GM19023 (cell line): Measurements from ENCODE around the gene UBE4B.

Experiments
- ATAC-seq: cut with Tn5 transposase; IDR thresholded peaks from one replicate; pipeline ENCODE4 v1.9.1; 2021; ENCODE audit warnings: mild to moderate bottlenecking, moderate library complexity; ENCODE audit not compliant: unreplicated experiment

Gene UBE4B

GRCh38 chr1:10108948-10109708 is 76.4 kb downstream of the UBE4B start:
- no peak for ATAC-seq

DNA sequence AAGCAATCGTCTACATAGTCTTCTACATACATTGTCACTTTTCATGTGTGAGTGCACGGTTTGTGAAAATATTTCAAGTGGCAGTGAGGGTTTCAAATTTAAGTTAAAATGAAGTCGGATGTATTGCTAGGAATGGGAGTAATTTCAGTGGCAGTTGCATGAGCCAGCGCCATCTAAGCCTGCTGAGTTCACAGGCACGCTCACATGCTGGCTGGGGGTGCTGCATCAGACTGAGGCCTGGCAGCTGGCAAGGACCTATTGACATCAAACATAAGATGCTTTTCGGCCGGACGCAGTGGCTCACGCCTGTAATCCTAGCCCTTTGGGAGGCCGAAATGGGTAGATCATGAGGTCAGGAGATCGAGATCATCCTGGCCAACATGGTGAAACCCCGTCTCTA is 80.7 kb downstream of the UBE4B start:
- ATAC-seq = no peak

DNA sequence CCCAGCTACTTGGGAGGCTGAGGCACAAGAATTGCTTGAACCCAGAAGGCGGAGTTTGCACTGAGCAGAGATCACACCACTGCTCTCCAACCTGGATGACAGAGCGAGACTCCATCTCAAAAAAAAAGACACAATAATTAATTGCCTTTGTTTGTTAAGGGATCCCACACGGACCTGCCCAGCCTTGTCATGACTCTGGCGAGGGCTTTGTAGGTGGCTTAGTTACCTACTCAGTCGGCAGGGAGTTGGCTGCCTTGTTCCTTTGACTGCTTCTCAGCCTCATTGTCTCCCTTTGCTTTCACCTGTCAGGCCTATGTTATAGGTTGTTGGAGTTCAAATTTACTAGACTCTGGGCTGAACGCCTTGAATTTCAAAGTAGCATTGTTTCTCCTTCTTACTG is 82.0 kb downstream of the UBE4B start:
- ATAC-seq = no peak

- ATAC-seq = no peak
These were observed 84.4 kb downstream of the UBE4B start for GRCh38 chr1:10117132-10117531.

- ATAC-seq = no peak
These were observed 85.1 kb downstream of the UBE4B start for GRCh38 chr1:10117865-10118264.

DNA sequence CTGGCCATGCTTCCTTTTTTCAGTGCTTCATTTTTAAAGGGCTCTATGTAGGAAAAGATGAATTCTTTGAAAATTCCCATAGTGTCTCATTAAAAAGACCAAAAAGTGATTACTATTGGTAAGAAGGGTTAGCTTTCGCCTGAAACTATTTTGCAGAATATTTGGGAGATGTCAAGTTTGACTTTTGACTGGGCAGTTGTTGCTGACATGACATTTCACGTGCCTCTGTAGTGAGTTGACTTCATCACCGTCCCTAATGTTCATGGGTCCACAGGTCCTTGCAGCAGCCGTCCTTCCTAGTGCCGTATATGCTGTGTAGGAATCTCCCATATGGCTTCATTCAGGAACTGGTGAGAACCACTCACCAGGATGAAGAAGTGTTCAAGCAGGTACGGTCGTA is 88.9 kb downstream of the UBE4B start:
- ATAC-seq = no peak

GRCh38 chr1:10122926-10123325 is 90.2 kb downstream of the UBE4B start:
- ATAC-seq = no peak

- no peak for ATAC-seq
These were observed 95.5 kb downstream of the UBE4B start for GRCh38 chr1:10128101-10128765.

DNA sequence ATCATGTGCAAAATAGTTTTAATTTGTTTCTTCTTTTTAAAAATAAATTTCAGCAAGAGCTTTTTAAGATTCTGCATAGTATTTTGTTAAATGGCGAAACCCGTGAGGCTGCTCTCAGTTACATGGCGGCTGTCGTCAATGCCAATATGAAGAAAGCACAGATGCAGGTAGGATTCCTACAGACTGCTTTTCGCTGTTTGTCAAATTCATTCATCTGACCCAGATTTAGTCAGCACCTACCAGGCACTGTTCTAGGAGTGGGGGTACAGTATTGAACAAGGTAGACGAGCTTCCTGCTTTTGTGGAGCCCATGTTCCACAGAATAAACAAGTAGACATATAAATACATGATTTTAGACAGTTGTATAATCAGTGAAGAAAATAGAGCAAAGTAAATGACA is 99.6 kb downstream of the UBE4B start:
- ATAC-seq = no peak

DNA sequence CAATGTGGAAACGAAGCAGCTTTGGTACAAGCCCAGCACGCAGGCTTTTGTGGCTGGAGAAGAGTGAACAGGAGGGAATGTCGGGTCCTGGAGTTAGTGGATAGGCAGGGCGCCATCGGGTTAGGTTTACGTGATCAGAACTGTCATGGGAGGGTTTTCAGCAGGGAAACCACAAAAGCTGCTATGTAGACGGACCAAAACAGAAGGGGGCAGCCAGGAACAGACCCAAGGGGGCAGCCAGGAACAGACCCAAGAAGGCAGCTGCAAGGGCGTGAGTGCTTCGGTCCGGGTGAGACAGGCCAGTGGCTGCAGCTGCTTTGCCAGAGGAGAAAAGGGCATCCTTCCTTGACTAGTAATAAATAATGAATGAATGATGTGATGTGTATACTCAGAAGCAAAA is 100.1 kb downstream of the UBE4B start:
- no peak for ATAC-seq

GRCh38 chr1:10140981-10141380 is 108.2 kb downstream of the UBE4B start:
- ATAC-seq = no peak

- no peak for ATAC-seq
These were observed 111.3 kb downstream of the UBE4B start for GRCh38 chr1:10143961-10144485.

DNA sequence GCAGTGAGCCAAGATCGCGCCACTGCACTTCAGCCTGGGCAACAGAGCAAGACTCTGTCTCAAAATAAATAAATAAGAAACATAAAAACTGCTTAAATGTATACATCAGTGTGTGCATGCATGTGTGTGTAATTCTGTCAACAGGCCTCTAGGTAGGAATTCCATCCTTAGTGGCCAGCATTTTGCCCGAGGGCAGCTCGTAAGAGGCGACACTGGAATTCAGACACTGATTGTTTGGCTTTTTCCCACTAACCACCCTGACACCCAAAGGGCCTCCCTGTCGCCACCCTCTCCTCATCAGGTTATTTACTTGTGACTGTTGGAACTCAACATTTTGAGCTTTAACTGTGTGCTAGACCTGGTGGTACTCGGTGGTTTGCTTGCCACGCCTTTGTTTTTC is 113.6 kb downstream of the UBE4B start:
- ATAC-seq = no peak

- ATAC-seq = no peak
These were observed 116.5 kb downstream of the UBE4B start for GRCh38 chr1:10149231-10149630.

DNA sequence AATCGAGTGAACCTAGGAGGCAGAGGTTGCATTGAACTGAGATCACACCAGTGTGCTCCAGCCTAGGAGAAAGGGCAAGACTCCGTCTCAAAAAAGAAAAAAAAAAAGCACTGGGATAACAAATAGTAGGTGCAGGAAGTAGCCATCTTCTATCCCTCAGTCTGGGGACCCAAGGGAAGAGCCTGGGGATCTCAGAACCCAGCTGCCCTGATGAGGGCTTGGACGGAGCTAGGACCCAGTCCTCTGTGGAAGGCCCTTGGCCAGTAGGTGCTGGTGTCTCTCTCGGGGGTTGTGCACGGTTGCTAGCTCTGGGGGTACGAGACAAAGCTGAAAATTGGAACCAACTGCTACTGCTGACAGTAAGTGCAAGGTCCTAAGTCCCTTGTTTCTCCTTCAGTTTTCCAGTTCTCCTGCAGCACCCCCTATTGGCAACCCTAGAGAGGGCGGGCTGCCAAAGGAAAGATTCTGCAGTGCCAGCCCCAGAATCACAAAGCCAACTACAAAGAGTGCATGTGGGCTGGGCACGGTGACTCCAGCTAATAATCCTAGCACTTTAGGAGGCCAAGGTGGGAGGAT is 120.0 kb downstream of the UBE4B start:
- no peak for ATAC-seq

- ATAC-seq = no peak
These were observed 122.4 kb downstream of the UBE4B start for GRCh38 chr1:10155087-10155712.

DNA sequence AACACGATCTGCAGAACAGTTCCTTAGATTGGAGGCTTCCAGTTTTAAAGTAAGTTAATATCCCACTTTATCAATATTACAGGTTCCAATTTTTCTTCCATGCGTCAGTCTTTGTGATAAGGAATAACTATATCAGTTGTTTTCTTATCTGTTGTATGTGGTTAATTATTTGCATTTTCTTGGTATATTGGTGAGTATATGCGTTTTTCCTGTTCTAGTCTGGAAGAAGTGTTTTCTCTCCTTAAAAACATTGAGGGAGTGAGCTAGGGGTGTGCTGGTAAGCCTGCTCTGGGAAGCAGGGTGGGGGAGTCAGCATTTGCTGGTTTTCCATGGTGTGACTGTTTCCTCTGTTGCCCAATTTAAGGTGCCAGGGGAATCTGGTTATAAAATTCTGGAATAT is 127.4 kb downstream of the UBE4B start:
- no peak for ATAC-seq

GRCh38 chr1:10160907-10161490 is 128.2 kb downstream of the UBE4B start:
- ATAC-seq = no peak

DNA sequence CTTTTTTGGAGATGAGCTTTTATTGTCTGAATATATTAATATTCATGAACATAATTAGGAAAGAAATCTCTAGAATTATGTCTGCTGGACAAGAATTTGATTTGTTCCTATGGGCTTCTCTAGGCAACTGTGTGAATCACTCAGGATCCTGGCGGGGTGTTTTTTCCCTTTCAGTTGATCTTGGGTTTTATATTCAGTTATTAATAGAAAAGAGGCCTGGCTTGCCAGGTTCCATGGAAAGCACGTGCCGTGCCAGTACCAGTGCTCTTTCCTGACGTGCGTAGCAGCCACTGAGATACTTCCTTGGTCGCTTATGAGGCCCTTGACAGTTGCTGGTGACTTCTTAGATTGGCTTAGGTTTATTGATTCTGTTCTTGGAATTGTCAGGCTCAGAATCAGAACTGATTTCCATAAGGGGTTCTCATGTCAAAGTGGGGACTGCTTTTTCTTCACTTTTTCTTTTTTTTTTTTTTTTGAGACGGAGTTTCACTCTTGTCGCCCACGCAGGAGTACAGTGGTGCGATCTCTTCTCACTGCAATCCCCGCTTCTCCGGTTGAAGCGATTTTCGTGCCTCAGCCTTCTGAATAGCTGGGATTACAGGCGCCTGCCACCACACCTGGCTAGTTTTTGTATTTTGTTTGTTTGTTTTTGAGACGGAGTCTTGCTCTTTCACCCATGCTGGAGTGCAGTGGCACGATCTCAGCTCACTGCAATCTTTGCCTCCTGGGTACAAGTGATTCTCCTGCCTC is 129.0 kb downstream of the UBE4B start:
- no peak for ATAC-seq

DNA sequence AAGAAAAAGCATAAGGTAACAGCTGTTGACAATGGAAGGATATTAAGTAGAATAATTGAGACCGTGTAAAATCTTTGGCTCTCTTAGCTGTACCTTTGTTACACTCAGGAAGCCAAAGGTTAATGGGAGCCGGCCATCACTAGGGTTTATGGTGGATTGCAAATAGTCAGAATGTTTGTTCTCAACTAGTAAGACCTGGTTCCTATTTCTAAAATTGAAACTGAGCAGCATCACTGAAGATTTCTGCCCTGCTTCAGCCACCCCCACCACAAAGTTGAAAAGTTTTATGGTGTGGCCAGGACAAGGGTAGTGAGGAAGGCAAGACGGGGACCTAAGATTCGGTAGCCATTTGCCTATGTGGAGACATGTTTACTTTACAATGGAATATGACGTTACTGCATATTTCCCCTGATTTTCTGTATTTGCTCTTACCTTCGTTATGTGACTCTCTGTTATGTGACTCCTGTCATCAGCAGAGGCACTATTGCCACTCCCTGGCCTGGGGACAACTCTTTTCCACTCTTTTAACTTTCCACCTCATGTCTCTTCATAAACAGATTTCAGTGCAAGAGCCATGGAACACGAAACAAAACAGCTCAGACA is 136.3 kb downstream of the UBE4B start:
- no peak for ATAC-seq
